ENCODE results near the gene RCOR2.
A peak's percentile ranks its signal among the peaks of the same experiment; 100 is the strongest.
"Not testable (repeated sequence)": the region's sequence is repeated elsewhere in the genome, so short reads cannot be mapped to it uniquely, and the experiment has no call there.

The RCOR2 gene

GRCh38 chr11:63916837-63917691 is at the start of gene RCOR2:
TSS of gene RCOR2 (minus strand) at chr11:63917164. CDS start at chr11:63916456, 708 bp downstream.
- DNase-seq (ENCODE audit: low read depth) = peak; percentile 41

- no peak for DNase-seq (ENCODE audit: low read depth)
Measured at GRCh38 chr11:63966444-63966843, 49.5 kb upstream of the RCOR2 start.

GRCh38 chr11:63963895-63964294 is 46.9 kb upstream of the RCOR2 start:
- DNase-seq (ENCODE audit: low read depth) = not testable (repeated sequence)

- no peak for DNase-seq (ENCODE audit: low read depth)
Measured at GRCh38 chr11:63961608-63962412, 44.8 kb upstream of the RCOR2 start.

GRCh38 chr11:63958008-63958407 is 41.0 kb upstream of the RCOR2 start:
- DNase-seq (ENCODE audit: low read depth) = no peak

- DNase-seq (ENCODE audit: low read depth) = no peak
Measured at GRCh38 chr11:63952570-63952969, 35.6 kb upstream of the RCOR2 start.

- DNase-seq (ENCODE audit: low read depth) = no peak
Measured at GRCh38 chr11:63951779-63952536, 35.0 kb upstream of the RCOR2 start.

- peak; percentile 19 for DNase-seq (ENCODE audit: low read depth)
Measured at GRCh38 chr11:63945477-63946163, 28.7 kb upstream of the RCOR2 start.

GRCh38 chr11:63944987-63945386 is 28.0 kb upstream of the RCOR2 start:
- no peak for DNase-seq (ENCODE audit: low read depth)

- DNase-seq (ENCODE audit: low read depth) = no peak
Measured at GRCh38 chr11:63942803-63943202, 25.8 kb upstream of the RCOR2 start.

- DNase-seq (ENCODE audit: low read depth) = no peak
Measured at GRCh38 chr11:63941901-63942300, 24.9 kb upstream of the RCOR2 start.

GRCh38 chr11:63940786-63941185 is 23.8 kb upstream of the RCOR2 start:
- no peak for DNase-seq (ENCODE audit: low read depth)

- no peak for DNase-seq (ENCODE audit: low read depth)
Measured at GRCh38 chr11:63939397-63939891, 22.5 kb upstream of the RCOR2 start.

GRCh38 chr11:63938479-63939396 is 21.8 kb upstream of the RCOR2 start, which contains the start of gene NAA40:
TSS of gene NAA40 (plus strand) at chr11:63939002. CDS start at chr11:63939097, 95 bp downstream.
- DNase-seq (ENCODE audit: low read depth) = peak; percentile 88

- no peak for DNase-seq (ENCODE audit: low read depth)
Measured at GRCh38 chr11:63937713-63938478, 20.9 kb upstream of the RCOR2 start.

GRCh38 chr11:63933459-63933858 is 16.5 kb upstream of the RCOR2 start:
- DNase-seq (ENCODE audit: low read depth) = no peak

GRCh38 chr11:63931876-63932275 is 14.9 kb upstream of the RCOR2 start:
- no peak for DNase-seq (ENCODE audit: low read depth)

- no peak for DNase-seq (ENCODE audit: low read depth)
Measured at GRCh38 chr11:63931045-63931444, 14.1 kb upstream of the RCOR2 start.

- DNase-seq (ENCODE audit: low read depth) = no peak
Measured at GRCh38 chr11:63929616-63930015, 12.7 kb upstream of the RCOR2 start.

GRCh38 chr11:63923319-63923718 is 6.4 kb upstream of the RCOR2 start:
- no peak for DNase-seq (ENCODE audit: low read depth)

All from activated T-helper 1 cell treated with Interleukin-2 at 50 U/mL for 16 hours (primary cell).